Transverse colon (tissue), 1 donor: ENCODE measurements around the gene GPC5.

ENCODE experiments used
- EP300 ChIP-seq: sonication (generic); formaldehyde crosslinking; IDR thresholded peaks from one replicate; pipeline ENCODE4 v1.6.1; 2017; ENCODE audit warnings: antibody characterized with exemption, low read depth
- POLR2A ChIP-seq: fragments of 450-650 bp; IDR thresholded peaks from one replicate; pipeline ENCODE4 v1.6.1; 2016; ENCODE audit warnings: antibody characterized with exemption, mild to moderate bottlenecking, moderate library complexity

- TF ChIP-seq EP300 (no peak), POLR2A (no peak)
These were observed 580.1 kb downstream of the GPC5 start for GRCh38 chr13:91978571-91978970.
